ENCODE results near the gene TARP.

Gene TARP

DNA sequence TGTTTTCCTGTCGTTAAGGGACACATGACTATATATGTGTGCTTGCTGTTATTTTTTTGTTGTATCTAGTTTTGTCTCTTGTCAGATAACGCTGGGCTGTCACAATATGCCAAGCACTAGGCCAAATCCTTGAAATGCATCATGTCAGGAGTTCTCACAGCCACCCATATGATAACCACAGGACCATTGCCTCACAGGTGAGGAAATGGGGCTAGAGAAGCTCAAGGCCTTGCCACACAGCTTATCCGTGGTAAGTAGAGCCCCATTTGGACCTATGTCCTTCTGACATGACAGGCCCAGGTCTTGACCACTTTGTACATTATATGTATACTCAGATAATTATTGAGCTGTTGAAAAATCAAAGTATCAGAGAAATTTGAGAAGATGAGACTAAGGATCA lies 42.0 kb upstream of the TARP start:
- TF ChIP-seq, protein P1, sequence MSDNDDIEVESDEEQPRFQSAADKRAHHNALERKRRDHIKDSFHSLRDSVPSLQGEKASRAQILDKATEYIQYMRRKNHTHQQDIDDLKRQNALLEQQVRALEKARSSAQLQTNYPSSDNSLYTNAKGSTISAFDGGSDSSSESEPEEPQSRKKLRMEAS (IDR thresholded peaks at IDR 0.05; ENCODE audit: low read depth, low read length), result no peak
- TF ChIP-seq, protein P2, sequence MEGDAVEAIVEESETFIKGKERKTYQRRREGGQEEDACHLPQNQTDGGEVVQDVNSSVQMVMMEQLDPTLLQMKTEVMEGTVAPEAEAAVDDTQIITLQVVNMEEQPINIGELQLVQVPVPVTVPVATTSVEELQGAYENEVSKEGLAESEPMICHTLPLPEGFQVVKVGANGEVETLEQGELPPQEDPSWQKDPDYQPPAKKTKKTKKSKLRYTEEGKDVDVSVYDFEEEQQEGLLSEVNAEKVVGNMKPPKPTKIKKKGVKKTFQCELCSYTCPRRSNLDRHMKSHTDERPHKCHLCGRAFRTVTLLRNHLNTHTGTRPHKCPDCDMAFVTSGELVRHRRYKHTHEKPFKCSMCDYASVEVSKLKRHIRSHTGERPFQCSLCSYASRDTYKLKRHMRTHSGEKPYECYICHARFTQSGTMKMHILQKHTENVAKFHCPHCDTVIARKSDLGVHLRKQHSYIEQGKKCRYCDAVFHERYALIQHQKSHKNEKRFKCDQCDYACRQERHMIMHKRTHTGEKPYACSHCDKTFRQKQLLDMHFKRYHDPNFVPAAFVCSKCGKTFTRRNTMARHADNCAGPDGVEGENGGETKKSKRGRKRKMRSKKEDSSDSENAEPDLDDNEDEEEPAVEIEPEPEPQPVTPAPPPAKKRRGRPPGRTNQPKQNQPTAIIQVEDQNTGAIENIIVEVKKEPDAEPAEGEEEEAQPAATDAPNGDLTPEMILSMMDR (IDR thresholded peaks at IDR 0.05; ENCODE audit: low read depth, low read length), result no peak
- TF ChIP-seq POLR2A (IDR thresholded peaks at IDR 0.05; ENCODE audit: extremely low read depth, insufficient read length) (no peak), MYC (IDR thresholded peaks at IDR 0.05; ENCODE audit: low read depth, low read length) (no peak)
- peak; percentile 48 for DNase-seq (ENCODE audit: low read depth)

DNA sequence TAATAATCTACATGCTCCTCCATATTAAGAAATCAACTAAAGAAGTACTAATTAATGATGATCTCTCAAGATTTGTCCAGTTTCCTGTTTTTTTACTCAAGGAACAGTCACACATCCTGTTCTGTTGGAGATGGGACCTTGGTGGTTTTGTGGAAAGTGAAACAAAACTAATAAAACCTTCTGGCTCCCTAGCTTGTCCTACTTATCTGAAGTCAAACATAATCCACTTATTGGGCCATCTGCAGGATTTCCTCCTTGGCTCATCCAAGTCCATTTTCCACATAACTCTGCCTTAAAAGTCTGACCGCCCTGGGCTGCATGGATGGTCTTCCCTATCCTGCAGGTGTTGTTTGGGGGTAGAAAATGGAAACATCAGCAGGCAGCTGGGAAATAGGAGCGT lies 39.4 kb upstream of the TARP start:
- DNase-seq (ENCODE audit: low read depth), result peak; percentile 94
- TF ChIP-seq, protein P1 (IDR thresholded peaks at IDR 0.05; ENCODE audit: low read depth, low read length), result peak; percentile 39; the same call in 1 of the 2 replicates
- no peak for TF ChIP-seq POLR2A (IDR thresholded peaks at IDR 0.05; ENCODE audit: extremely low read depth, insufficient read length)
- H3K4me3 ChIP-seq (ENCODE audit: low read depth, low read length), result peak overlapping the region; percentile 79

More for the DNA sequence above, 42.0 kb upstream of the TARP start:
- no peak overlapping the region for H3K4me3 ChIP-seq (ENCODE audit: low read depth, low read length)

DNA sequence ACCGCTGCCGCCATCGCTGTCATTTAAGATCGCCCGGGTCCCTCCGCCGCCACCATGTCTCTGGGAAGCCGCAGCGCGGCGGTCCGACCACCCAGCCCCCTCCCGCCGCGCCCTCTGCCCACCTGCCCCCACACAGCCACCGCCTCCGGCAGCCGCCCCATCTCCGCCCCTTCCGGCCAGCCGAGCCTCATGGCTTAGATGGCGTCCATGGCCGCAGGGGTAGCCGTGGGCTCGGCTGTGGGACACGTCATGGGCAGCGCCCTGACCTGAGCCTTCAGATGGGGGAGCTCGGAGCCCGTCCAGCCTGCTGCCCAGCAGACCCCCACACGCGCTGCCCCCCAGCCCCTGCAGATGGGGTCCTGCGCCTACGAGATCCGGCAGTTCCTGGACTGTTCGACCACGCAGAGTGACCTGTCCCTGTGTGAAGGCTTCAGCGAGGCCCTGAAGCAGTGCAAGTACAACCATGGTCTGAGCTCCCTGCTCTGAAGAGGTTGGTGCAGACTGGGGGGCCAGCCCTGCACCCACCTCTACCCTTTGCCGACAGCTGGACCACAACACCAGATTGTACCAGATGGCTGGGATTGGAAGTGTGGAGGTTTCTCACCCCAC lies 38.0 kb upstream of the TARP start:
- peak overlapping the region; percentile 79 for H3K4me3 ChIP-seq (ENCODE audit: low read depth, low read length)
- TF ChIP-seq POLR2A (IDR thresholded peaks at IDR 0.05; ENCODE audit: extremely low read depth, insufficient read length), result peak; percentile 98
- TF ChIP-seq, protein P1 (IDR thresholded peaks at IDR 0.05; ENCODE audit: low read depth, low read length), result peak; percentile 74; the same call in 1 of the 2 replicates
- TF ChIP-seq MYC (IDR thresholded peaks at IDR 0.05; ENCODE audit: low read depth, low read length), result peak; percentile 98
- TF ChIP-seq, protein P2 (IDR thresholded peaks at IDR 0.05; ENCODE audit: low read depth, low read length), result no peak
- DNase-seq (ENCODE audit: low read depth), result peak; percentile 95

DNA sequence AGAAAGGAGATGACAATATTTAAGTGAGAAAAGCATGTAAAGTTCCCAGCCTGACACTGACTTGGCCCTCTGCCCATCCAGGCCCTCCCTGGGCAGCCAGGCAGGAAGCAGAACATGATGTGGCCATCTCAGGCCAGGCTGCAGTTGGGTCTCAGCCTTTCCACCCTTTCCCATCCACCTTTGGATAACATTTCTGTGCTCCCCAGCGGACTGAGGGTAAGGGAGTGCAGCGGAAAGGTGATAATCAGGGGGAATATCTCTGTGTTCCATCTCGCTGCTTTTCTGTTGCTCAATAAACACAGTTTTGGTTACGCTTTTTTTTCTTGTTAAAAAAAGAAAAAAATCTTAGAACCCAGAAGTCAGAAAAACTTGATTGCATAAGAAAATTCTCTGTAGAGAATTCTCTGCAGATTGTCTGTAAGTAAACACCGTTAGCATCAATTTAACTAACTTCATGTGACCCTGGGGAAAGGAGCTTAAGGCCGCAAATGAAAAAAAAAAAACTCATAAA lies 37.2 kb upstream of the TARP start:
- peak; percentile 87 for DNase-seq (ENCODE audit: low read depth)
- TF ChIP-seq, protein P1 (IDR thresholded peaks at IDR 0.05; ENCODE audit: low read depth, low read length), result 0 out of 2 replicates have a peak, but pooled peaks have one; percentile 2
- TF ChIP-seq POLR2A (IDR thresholded peaks at IDR 0.05; ENCODE audit: extremely low read depth, insufficient read length) (peak; percentile 35), MYC (IDR thresholded peaks at IDR 0.05; ENCODE audit: low read depth, low read length) (no peak)
- peak overlapping the region; percentile 73 for H3K4me3 ChIP-seq (ENCODE audit: low read depth, low read length)

DNA sequence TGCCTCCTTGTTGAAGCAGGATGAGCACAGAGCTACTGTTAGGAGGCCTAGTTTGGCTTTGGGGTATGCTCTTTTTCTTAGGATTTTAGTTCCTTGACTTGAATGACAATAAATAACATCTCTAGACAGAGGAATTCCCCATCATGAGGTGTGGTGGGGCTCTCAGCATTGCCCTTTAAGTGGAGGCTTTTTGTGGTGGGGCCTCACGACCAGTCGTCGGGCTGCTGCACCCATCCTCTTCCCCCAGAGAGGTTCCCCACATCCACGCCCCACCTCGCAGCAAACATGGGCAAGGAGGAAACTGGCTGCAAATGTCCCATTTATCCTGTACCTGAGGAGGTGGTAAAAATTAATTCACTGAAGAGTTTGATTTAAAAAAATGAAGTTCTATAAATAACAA lies 36.1 kb upstream of the TARP start:
- DNase-seq (ENCODE audit: low read depth), result peak; percentile 59
- no peak overlapping the region for H3K4me3 ChIP-seq (ENCODE audit: low read depth, low read length)
- TF ChIP-seq POLR2A (IDR thresholded peaks at IDR 0.05; ENCODE audit: extremely low read depth, insufficient read length), result no peak
- TF ChIP-seq, protein P1 (IDR thresholded peaks at IDR 0.05; ENCODE audit: low read depth, low read length), result no peak
- TF ChIP-seq, protein P2 (IDR thresholded peaks at IDR 0.05; ENCODE audit: low read depth, low read length), result no peak
- TF ChIP-seq MYC (IDR thresholded peaks at IDR 0.05; ENCODE audit: low read depth, low read length), result no peak

DNA sequence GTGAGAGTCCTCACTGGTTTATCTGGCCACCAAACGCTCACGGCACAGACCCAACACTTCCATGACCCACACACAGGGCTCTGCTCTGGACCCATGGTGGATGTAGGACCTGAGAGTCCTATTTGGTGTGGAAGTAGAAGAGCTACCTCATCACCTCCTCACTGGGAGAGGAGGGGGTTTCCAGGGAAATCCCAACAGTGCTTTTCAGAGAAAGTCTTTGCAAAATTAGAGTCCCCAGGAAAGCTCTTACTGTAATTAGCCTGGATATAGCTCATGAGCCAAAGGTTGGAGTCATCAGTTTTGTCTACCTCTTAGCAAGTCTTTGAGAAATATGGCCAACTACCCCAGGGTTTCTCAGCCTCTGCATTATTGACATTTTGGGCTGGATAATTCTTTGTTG lies 34.7 kb upstream of the TARP start:
- TF ChIP-seq, protein P2 (IDR thresholded peaks at IDR 0.05; ENCODE audit: low read depth, low read length), result no peak
- TF ChIP-seq MYC (IDR thresholded peaks at IDR 0.05; ENCODE audit: low read depth, low read length) (no peak), POLR2A (IDR thresholded peaks at IDR 0.05; ENCODE audit: extremely low read depth, insufficient read length) (no peak)
- TF ChIP-seq, protein P1 (IDR thresholded peaks at IDR 0.05; ENCODE audit: low read depth, low read length), result no peak
- no peak for DNase-seq (ENCODE audit: low read depth)
- no peak overlapping the region for H3K4me3 ChIP-seq (ENCODE audit: low read depth, low read length)
